ENCODE measurements around the gene BTBD9.

Gene BTBD9

GRCh38 chr6:38320843-38321242 lies 318.9 kb downstream of the BTBD9 start:
- no peak for DNase-seq

DNA sequence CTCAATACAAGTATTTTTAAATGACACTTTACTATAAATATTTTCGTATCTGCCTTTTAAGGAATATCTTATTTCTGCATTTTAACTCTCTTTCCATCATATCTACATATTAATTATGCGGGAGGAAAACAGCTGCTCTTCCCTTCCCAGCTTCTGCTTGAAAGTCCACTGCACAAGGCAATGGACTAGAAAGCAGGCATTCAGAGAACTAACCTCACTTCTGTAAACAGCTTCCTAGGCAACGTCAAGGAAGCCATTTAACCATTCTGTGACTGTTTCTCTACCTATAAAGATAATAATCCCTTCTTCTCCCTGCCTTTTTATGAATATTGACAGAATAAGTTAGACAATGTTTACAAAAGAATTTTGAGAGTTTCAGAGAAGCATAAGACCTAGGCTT lies 319.4 kb downstream of the BTBD9 start:
- DNase-seq: no peak

- DNase-seq: no peak
These were observed 320.2 kb downstream of the BTBD9 start for GRCh38 chr6:38319256-38320212.

GRCh38 chr6:38316099-38316868 lies 323.4 kb downstream of the BTBD9 start:
- no peak for DNase-seq

DNA sequence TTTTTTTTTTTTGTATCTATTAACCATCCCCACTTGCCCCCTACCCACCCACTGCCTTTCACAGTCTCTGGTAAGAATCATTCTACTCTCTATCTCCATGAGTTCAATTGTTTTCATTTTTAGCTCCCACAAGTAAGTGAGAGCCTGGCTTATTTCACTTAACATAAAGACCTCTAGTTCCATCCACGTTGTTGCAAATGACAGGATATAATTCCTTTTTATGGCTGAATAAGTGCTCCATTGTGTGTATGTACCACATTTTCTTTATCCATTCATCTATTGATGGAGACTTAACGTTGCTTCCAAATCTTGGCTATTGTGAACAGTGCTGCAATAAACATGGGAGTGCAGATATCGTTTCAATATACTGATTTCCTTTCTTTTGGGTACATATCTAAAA lies 328.5 kb downstream of the BTBD9 start:
- no peak for DNase-seq

DNA sequence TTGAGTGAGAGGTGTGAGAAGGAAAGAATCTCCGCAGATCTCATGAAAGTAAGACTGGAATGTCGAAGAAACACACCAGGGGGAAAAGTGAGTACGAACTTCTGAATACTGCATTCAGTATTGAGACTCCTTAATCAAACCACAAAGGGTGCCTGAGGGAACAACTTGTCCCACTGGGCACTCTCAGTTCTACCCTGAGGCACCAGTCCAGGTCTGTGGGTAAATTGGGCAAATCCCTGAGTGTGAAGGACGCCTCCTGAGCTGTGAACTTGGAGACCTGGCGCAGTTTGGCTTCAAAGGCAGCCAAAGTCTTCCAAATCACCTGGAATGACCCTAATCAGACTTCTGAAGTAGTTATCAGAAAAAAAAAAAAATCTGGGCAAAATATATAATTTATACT lies 329.7 kb downstream of the BTBD9 start:
- no peak for DNase-seq

- DNase-seq: no peak
These were observed 332.0 kb downstream of the BTBD9 start for GRCh38 chr6:38307740-38308139.

DNA sequence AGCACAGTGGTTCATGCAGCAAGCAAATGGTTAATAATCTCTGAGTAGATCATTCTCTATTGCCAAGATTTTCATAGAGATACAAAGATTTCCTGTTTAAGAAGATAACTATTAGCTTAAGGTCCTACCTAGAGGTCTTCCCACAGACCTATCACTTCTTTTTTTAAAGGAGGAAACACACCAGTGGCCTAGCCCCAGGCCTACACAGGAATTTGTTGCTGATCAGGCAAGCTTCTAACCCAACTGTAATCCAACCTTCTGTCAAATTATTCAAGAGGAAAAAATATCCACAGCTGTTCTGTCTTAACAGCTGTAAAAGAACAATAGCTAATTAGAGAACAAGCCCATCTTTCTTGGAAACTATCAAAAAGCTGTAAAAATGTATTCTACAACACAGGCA lies 332.8 kb downstream of the BTBD9 start:
- DNase-seq: no peak

DNA sequence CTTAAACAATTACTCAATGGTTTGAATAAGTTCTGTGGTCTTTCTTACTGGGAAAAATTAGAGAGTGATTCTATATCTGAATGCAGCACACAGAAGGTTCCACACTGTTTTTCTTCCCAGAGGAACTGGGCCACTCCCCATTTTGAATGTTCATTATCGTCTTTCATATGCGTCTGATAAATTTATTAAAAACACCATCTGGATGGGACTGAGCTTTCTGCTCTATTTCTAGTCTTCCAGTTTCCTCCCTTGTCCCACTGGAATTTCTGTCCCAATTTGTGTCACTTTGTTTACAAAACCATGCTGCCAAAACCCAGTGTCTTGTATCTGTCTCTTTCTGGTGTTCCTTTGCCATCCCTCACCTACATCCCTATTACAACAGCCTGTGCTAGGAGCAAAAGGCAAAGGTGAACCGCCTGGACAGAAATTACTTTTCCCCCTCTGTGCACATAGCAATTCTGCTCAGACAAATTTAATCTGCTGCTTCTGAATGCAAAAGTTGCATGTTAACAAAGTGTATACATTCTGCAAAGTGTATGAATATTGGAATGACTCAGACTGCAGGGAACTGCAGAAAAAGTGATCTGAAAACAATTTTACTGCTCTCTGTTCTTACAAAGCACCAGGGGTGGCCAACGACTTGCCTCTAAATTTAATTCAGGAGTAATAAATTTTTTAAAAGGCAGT lies 333.6 kb downstream of the BTBD9 start:
- no peak for DNase-seq

- no peak for DNase-seq
These were observed 336.9 kb downstream of the BTBD9 start for GRCh38 chr6:38302838-38303237.

GRCh38 chr6:38302081-38302480 lies 337.6 kb downstream of the BTBD9 start:
- no peak for DNase-seq

DNA sequence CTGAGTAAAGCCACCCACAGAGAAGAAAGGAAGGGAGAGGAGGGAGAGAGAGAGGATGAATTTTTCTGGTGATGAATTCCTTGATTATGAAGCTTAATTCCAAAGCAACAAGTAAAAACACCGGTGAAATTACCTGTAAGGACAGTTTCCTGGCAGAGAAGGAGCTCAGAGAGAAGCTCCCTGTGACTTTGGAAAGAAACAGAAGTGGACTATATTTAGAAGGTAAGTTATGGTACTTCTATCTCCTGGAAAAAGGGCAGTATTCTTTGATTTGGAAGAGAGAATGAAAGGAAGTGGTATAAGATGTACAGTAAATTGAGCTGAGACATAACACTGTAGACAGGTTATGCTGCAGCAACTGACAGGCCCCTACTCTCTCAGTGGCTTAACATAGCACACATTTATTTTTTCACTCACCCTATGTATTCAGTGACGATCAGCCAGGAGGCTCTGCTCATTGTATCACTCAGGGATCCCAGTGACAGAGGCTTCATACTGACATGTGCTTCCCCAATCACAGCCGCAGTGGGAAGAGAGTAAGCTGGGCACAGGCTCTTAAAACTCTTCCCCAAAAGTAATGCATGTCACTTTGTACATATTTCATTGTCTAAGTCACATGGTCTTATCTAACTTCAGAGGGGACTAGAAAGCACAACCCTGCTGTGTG lies 349.5 kb downstream of the BTBD9 start:
- DNase-seq: no peak

- DNase-seq: no peak
These were observed 352.2 kb downstream of the BTBD9 start for GRCh38 chr6:38287487-38287886.

DNA sequence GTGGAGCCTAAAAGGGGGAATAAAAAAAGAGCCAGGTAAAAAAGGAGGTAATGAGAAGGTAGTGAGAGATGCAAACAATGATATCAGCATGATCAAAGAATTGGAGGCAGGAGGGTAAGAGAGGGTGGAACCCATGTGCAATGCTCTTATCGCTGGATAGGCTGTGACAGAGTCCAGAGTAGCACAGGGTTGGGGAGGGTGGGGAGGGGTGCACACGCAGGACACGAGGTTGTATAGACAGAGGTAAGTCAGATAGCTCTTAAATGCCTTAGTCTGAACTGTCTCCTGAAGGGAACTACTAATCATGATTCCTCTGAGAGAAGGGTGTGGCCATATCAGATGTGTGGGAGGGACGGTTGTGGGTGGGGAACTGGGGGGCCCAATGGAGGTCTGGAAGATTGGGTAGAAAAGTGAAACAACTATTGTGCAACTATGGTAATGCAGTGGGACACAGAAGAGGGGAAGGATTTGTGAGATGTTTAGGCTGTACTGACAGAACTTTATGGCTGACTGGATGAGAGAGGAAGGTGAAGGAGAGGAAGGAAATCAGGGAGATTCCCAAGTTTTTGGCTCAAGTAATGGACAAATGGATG lies 354.8 kb downstream of the BTBD9 start:
- DNase-seq: no peak

DNA sequence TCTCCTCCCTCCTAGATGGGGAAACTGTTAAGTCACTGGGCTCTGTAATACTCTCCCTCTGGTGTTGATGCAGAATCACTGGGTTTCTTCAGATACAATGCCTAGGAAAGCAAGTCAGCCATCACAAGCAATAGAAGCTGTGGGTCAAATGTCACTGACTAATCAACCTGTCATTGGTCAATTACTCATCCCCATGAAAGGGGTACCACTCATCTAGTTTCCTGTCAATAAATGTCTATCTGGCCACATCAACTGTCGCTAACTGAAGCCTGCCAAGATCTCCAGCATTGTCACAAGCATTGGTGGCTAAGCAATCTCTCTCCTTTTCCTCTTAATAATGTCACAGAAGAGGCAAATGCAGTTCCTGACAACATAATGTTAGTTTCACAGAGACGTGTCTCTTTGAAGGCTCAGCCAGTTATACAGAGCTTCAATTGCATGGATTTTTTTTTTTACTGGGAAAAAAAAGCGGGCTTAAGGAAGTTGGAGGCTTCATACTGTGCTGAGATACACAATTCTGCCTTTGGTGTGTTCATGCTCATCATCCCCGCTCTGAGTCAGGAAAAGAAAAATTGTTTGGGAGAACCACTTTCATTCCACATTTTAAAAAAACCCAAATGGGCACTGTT lies 355.9 kb downstream of the BTBD9 start:
- DNase-seq: no peak

DNA sequence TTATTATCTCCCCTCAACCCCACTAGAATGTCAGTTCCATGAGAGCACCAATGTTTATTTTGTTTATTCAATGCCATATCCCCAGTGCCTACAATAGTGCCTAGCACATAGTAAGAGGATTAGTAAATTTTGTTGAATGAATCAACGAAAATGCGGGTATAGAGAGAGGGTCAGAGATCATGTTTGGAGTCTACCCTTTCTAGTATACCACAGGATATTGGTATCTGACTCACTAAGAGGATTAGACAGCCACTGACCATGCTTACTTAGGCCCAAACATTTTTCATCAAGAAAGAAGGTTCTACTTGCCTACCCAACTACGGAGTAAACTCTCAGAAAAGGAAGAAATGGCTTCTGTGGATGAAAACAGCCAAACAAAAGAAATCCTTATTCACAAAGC lies 356.8 kb downstream of the BTBD9 start:
- DNase-seq: no peak

DNA sequence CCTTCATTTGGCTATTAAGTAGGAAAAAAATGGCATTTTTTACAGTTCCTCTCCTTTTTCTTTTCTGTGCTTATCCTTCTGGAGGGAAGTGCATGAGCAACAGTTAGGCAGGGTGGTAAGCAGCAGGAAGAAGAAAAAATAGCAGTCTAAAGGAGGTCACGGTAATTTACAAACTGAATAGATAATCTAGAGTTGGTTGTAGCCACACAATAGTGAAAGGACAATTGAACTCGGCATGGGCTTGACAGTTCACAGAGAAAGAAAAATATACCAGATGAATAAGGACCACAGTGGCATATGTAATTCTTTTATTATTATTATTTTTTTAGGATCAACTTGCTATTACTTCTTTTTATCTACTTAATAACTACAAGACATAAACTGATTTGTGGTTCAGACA lies 358.6 kb downstream of the BTBD9 start:
- DNase-seq: no peak

DNA sequence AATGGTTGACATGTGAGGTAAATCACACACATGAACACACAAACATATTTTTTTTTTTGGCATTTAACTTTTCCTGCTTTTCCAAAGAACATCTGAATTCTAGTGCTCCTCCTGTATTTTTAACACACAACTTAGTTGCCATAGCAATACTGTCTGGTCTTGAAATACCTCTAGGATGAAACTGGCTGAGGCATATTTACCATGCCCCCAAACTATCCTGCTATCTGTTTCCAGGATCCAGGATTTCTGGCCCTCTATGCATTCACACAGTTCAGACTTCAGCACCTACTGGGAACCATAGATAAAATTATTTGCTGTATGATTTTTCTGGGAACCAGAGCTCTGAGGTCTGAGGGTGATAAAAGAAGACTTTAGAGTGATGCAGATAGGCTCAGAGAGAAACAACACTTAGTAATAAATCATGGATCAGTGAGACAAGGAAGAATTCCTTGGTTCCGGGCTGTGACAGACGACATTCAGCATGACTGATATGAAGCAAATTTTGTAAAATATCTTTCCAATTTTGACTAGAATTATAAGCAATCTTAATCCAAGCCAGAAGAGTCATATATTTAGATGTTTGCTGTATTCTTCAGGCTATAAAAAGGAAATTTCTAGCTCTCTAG lies 359.7 kb downstream of the BTBD9 start:
- no peak for DNase-seq

- DNase-seq: no peak
These were observed 360.3 kb downstream of the BTBD9 start for GRCh38 chr6:38279423-38279822.

DNA sequence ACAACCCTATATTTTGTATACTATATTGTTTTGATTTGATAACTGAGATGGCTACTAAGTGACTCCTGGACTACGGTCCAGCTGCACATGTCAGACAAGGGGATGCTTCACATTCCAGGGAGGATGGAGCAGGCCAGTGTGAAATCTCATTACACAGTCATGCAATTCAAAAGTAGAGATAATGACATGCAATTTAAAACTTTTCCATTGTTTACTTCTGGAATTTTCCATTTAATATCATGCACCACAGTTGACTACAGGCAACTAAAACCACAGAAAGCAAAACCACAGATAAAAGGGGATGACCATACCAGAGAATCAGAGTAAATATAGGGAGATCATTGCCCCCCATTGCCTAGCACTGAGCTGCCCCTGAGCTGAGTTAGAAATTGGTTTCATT lies 366.4 kb downstream of the BTBD9 start:
- no peak for DNase-seq

DNA sequence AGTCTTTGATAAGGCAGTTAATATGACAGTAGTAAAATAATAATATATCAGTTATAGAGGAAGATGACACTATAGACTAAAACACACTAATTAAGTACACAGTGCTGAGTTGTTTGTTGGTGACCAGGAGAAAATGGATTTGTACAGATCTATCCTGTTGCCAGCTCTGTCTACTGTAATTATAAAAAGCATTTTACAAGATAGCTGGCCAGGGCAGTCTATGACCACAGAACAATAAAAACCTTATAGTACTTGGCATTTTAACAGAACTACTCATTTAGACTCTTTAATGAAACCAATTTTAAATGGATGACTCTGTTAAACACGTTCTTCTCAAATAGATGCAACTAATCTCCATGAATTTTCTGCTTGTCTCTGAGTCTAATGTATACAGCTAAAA lies 367.5 kb downstream of the BTBD9 start:
- DNase-seq: no peak

GRCh38 chr6:38271081-38271480 lies 368.6 kb downstream of the BTBD9 start:
- no peak for DNase-seq

All from stimulated activated CD4-positive, alpha-beta T cell treated with anti-CD3 and anti-CD28 coated beads, Interleukin-4, amount 100 ng/mL, for 4 hours (primary cell).